DND-41 (cell line): ENCODE results near the gene OTOGL.

ENCODE experiments used
- ATAC-seq: fragments of 200-7000 bp; cut with Tn5 transposase; 3 replicates; pipeline ENCODE4 v1.9.1; 2021; ENCODE audit warnings: low read depth; ENCODE audit not compliant: insufficient read depth
- DNase-seq: peaks from one replicate; pipeline ENCODE4 v3.0.0-alpha.2; 2020
- H2AFZ ChIP-seq: 2 replicates; pipeline ENCODE4 v1.6.0; 2012; ENCODE audit warnings: low read depth, low read length
- H3K27ac ChIP-seq: 2 replicates; pipeline ENCODE4 v1.5.1; 2012; ENCODE audit warnings: low read length, inconsistent platforms
- H3K27me3 ChIP-seq: fragments of 200-600 bp; sonication (generic); 2 replicates; pipeline ENCODE4 v1.6.0; 2012; ENCODE audit warnings: low read length, mild to moderate bottlenecking, inconsistent platforms; ENCODE audit not compliant: insufficient read depth, poor library complexity
- H3K36me3 ChIP-seq: 2 replicates; pipeline ENCODE4 v1.5.1; 2012; ENCODE audit warnings: low read length, inconsistent platforms; ENCODE audit not compliant: insufficient read depth
- H3K4me1 ChIP-seq: 2 replicates; pipeline ENCODE4 v1.5.1; 2012; ENCODE audit warnings: mild to moderate bottlenecking, low read length; ENCODE audit not compliant: insufficient read depth
- H3K4me2 ChIP-seq: 2 replicates; pipeline ENCODE4 v1.6.0; 2012; ENCODE audit warnings: mild to moderate bottlenecking, moderate library complexity, low read length, inconsistent platforms; ENCODE audit not compliant: insufficient read depth
- H3K4me3 ChIP-seq, 2 experiments: fragments of 200-600 bp in 1 of 2; shearing (Covaris generic) in 1 of 2; 2 replicates each; pipeline ENCODE4 v1.5.1; 2012 to 2016; ENCODE audit warnings: inconsistent platforms in 2 of 2, low read length in 2 of 2, mild to moderate bottlenecking in 2 of 2, low read depth in 1 of 2, moderate library complexity in 1 of 2
- H3K79me2 ChIP-seq: 2 replicates; pipeline ENCODE4 v1.6.0; 2012; ENCODE audit warnings: low read length, inconsistent platforms; ENCODE audit not compliant: insufficient read depth
- H3K9ac ChIP-seq: 2 replicates; pipeline ENCODE4 v1.6.0; 2012; ENCODE audit warnings: low read depth, mild to moderate bottlenecking, inconsistent platforms, low read length, moderate library complexity
- H3K9me3 ChIP-seq: 2 replicates; pipeline ENCODE4 v1.5.1; 2012; ENCODE audit warnings: low read length, moderate library complexity, mild to moderate bottlenecking, inconsistent platforms; ENCODE audit not compliant: insufficient read depth, severe bottlenecking
- H4K20me1 ChIP-seq: 2 replicates; pipeline ENCODE4 v1.6.0; 2012; ENCODE audit warnings: low read length; ENCODE audit not compliant: insufficient read depth
- CTCF ChIP-seq: IDR thresholded peaks from 2 replicates; pipeline ENCODE4 v1.5.1; 2012; ENCODE audit warnings: borderline replicate concordance, low read length, moderate library complexity, mild to moderate bottlenecking; ENCODE audit not compliant: poor library complexity, severe bottlenecking; ENCODE audit errors: extremely low read depth
- EZH2 ChIP-seq: IDR thresholded peaks from 3 replicates; pipeline ENCODE4 v1.6.1; 2012; ENCODE audit warnings: borderline replicate concordance, low read depth, mild to moderate bottlenecking, moderate library complexity, low read length, inconsistent platforms; ENCODE audit not compliant: severe bottlenecking

Gene OTOGL

DNA sequence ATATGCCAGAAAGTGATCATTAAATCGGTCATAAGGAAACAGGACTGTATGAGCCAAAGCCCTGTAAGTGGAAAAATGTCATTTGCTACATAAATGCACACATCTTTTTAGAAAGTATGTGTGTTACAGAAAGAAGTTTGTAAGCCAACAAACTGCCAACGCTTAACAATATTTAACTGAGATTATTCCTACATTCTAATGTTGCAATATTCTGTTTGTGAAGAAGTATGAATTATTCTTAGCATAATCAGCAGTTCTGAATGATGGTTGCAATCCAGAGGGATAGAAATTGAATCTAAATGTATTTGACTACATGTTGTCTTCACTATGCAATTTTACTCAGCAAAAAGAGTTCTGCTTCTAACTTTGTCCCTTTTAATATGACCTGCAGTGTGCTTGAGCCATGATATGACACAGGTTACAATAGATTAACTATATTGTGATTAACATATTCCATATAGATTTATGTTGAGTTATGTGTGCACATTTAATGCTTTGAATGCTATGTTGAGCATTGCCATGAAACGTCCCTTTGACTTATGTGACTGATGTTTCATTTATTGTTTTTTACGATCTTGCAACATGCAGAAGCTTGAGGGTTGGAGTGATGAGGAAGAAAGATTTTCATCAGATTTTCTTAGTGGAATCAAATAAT is 277.9 kb downstream of the OTOGL start:
- no peak for TF ChIP-seq CTCF
- TF ChIP-seq EZH2, result no peak
- H3K4me1 ChIP-seq, result no peaks in the 10 kb centered on the region
- H3K9me3 ChIP-seq, result no peaks in the 10 kb centered on the region
- ATAC-seq (no peak), DNase-seq (no peak)
- H3K4me2 ChIP-seq, result no peak overlapping the region
- H3K27ac ChIP-seq, result no peak overlapping the region
- no peaks in the 10 kb centered on the region for H3K79me2 ChIP-seq
- H2AFZ ChIP-seq, result no peak overlapping the region
- H3K9ac ChIP-seq, result no peak overlapping the region
- H3K4me3 ChIP-seq, result no peak overlapping the region
- no peaks in the 10 kb centered on the region for H3K27me3 ChIP-seq
- no peaks in the 10 kb centered on the region for H3K36me3 ChIP-seq
- no peaks in the 10 kb centered on the region for H4K20me1 ChIP-seq

- no peak for DNase-seq
- ATAC-seq, result no peak
- H3K4me2 ChIP-seq, result no peak overlapping the region
- no peaks in the 10 kb centered on the region for H3K36me3 ChIP-seq
- TF ChIP-seq EZH2 (no peak), CTCF (no peak)
- no peaks in the 10 kb centered on the region for H4K20me1 ChIP-seq
- no peak overlapping the region for H3K27ac ChIP-seq
- H3K79me2 ChIP-seq, result no peaks in the 10 kb centered on the region
- H2AFZ ChIP-seq, result no peak overlapping the region
- H3K27me3 ChIP-seq, result no peaks in the 10 kb centered on the region
- H3K4me3 ChIP-seq, result no peak overlapping the region
- H3K4me1 ChIP-seq, result no peaks in the 10 kb centered on the region
- no peak overlapping the region for H3K9ac ChIP-seq
- no peaks in the 10 kb centered on the region for H3K9me3 ChIP-seq
Measured at GRCh38 chr12:80381121-80381520, 281.8 kb downstream of the OTOGL start.

- no peak overlapping the region for H3K4me2 ChIP-seq
- ATAC-seq (no peak), DNase-seq (no peak)
- H2AFZ ChIP-seq, result no peak overlapping the region
- no peaks in the 10 kb centered on the region for H3K79me2 ChIP-seq
- no peak overlapping the region for H3K4me3 ChIP-seq
- no peak overlapping the region for H3K27ac ChIP-seq
- no peaks in the 10 kb centered on the region for H3K9me3 ChIP-seq
- no peaks in the 10 kb centered on the region for H3K36me3 ChIP-seq
- TF ChIP-seq CTCF (no peak), EZH2 (no peak)
- no peak overlapping the region for H3K9ac ChIP-seq
- no peaks in the 10 kb centered on the region for H3K27me3 ChIP-seq
- H3K4me1 ChIP-seq, result no peaks in the 10 kb centered on the region
- no peaks in the 10 kb centered on the region for H4K20me1 ChIP-seq
Measured at GRCh38 chr12:80382254-80382653, 282.9 kb downstream of the OTOGL start.
